HepG2 (cell line): ENCODE measurements around the gene ADAMTS2. TPM values are rescaled to one million over a fixed set of nuclear protein-coding genes. Genes with fewer than 3 reads are reported as not detected.

Source experiments
- ATAC-seq: fragments of 200-7000 bp; cut with Tn5 transposase; 3 replicates; pipeline ENCODE4 v1.9.1; 2020; ENCODE audit warnings: mild to moderate bottlenecking, moderate library complexity
- BruUV-seq: library from RNA; stranded (reverse); fragments of 400-500 nt; replicated peaks from 2 replicates; lab custom pipeline; 2021; lab: Mats Ljungman, UMichigan
- CTCF ChIA-PET: fragments of 300-600 bp; formaldehyde crosslinking; extraction: SDS; loops from one replicate; lab custom pipeline; 2021; ENCODE audit warnings: low total read pairs, inconsistent platforms, low intra/inter-chr PET ratio; lab: Yijun Ruan, JAX
- POLR2A ChIA-PET: fragments of 350-600 bp; sonication (Branson Sonifier 250); formaldehyde crosslinking; loops from one replicate; lab custom pipeline; 2020; ENCODE audit warnings: antibody characterized with exemption, inconsistent platforms; lab: Yijun Ruan, JAX
- DNase-seq: peaks from one replicate; pipeline ENCODE4 v3.0.0-alpha.2; 2015; ENCODE audit warnings: low spot score
- FAIRE-seq: peaks from 3 replicates; lab custom pipeline; 2011; peaks lifted over from hg19 to GRCh38; lab: Jason Lieb, UNC
- H2AFZ ChIP-seq: one replicate; pipeline ENCODE4 v1.6.1; 2011; ENCODE audit warnings: low read length, inconsistent platforms
- H3K27ac ChIP-seq: fragments of 300-600 bp; 3 replicates; pipeline ENCODE4 v1.8.0; 2011; ENCODE audit warnings: mixed run types, mild to moderate bottlenecking, mixed read lengths, low read length, inconsistent platforms; ENCODE audit not compliant: insufficient read depth; ENCODE audit errors: extremely low read length
- H3K27me3 ChIP-seq, 2 experiments: fragments of 200-600 bp in 1 of 2; 2 replicates in 1 of 2; 3 replicates in 1 of 2; pipeline versions ENCODE4 v1.6.0 to v1.8.0; 2011; ENCODE audit warnings: low read length in 2 of 2, mild to moderate bottlenecking in 2 of 2, moderate library complexity in 2 of 2, inconsistent platforms in 1 of 2; ENCODE audit not compliant: insufficient read depth in 2 of 2, control insufficient read depth in 1 of 2
- H3K36me3 ChIP-seq, 2 experiments: fragments of 200-600 bp in 1 of 2; replicated peaks in 1 of 2; 2 replicates in 1 of 2; 3 replicates in 1 of 2; pipeline versions ENCODE4 v1.5.1 to v1.8.0; 2011; ENCODE audit warnings: low read length in 2 of 2, inconsistent platforms in 1 of 2; ENCODE audit not compliant: insufficient read depth in 2 of 2, control insufficient read depth in 1 of 2
- H3K4me1 ChIP-seq: 2 replicates; pipeline ENCODE4 v1.5.1; 2012; ENCODE audit warnings: low read length, inconsistent platforms; ENCODE audit not compliant: insufficient read depth
- H3K4me2 ChIP-seq: 2 replicates; pipeline ENCODE4 v1.6.0; 2011; ENCODE audit warnings: low read depth, low read length, inconsistent platforms
- H3K4me3 ChIP-seq, 3 experiments: fragments of 200-600 bp in 1 of 3; sonication (generic), shearing (Covaris generic) in 1 of 3; replicated peaks in 1 of 3; 2 replicates each; pipeline ENCODE4 v1.5.1; 2011 to 2016; ENCODE audit warnings: low read length in 3 of 3, inconsistent platforms in 2 of 3, low read depth in 2 of 3, mild to moderate bottlenecking in 2 of 3, control low read depth in 1 of 3, mixed read lengths in 1 of 3; ENCODE audit not compliant: insufficient read depth in 1 of 3
- H3K79me2 ChIP-seq: one replicate; pipeline ENCODE4 v1.6.1; 2011; ENCODE audit warnings: low read length, inconsistent platforms; ENCODE audit not compliant: insufficient read depth
- H3K9ac ChIP-seq: 2 replicates; pipeline ENCODE4 v1.6.0; 2011; ENCODE audit warnings: mild to moderate bottlenecking, low read depth, low read length, inconsistent platforms; ENCODE audit not compliant: insufficient read depth
- H3K9me3 ChIP-seq: 2 replicates; pipeline ENCODE4 v1.5.1; 2012; ENCODE audit warnings: mild to moderate bottlenecking, low read length
- H4K20me1 ChIP-seq: 2 replicates; pipeline ENCODE4 v1.6.0; 2011; ENCODE audit warnings: inconsistent platforms, mild to moderate bottlenecking, low read length, moderate library complexity; ENCODE audit not compliant: insufficient read depth
- CHCHD3 ChIP-seq: sonication (generic); formaldehyde crosslinking; IDR thresholded peaks from 2 replicates; pipeline ENCODE4 v1.8.0; 2022; ENCODE audit warnings: mild to moderate bottlenecking, missing genetic modification reagents, moderate library complexity
- NR2F2 ChIP-seq: IDR thresholded peaks from 2 replicates; pipeline ENCODE4 v1.6.1; 2012; ENCODE audit warnings: low read depth, inconsistent platforms, borderline replicate concordance
- REXO4 ChIP-seq: sonication (generic); formaldehyde crosslinking; IDR thresholded peaks from 2 replicates; pipeline ENCODE4 v1.8.0; 2022; ENCODE audit warnings: missing genetic modification reagents, mild to moderate bottlenecking, borderline replicate concordance
- SP4 ChIP-seq: sonication (generic); formaldehyde crosslinking; IDR thresholded peaks from 2 replicates; pipeline ENCODE4 v1.8.1; 2023; ENCODE audit warnings: mild to moderate bottlenecking, missing genetic modification reagents
- TBL1XR1 ChIP-seq: fragments of 150-350 bp; IDR thresholded peaks from 2 replicates; pipeline ENCODE4 v1.6.1; 2014; ENCODE audit warnings: borderline replicate concordance, low read length; ENCODE audit not compliant: partially characterized antibody
- YY1 ChIP-seq: IDR thresholded peaks from 2 replicates; pipeline ENCODE4 v1.6.1; 2011; ENCODE audit warnings: low read length, low read depth, moderate library complexity, mild to moderate bottlenecking; ENCODE audit not compliant: insufficient read depth, insufficient replicate concordance
- ZNF335 ChIP-seq: sonication (generic); formaldehyde crosslinking; IDR thresholded peaks from 2 replicates; pipeline ENCODE4 v1.4.0; 2020; ENCODE audit warnings: missing genetic modification reagents
- ZNF678 ChIP-seq: sonication (generic); formaldehyde crosslinking; IDR thresholded peaks from 2 replicates; pipeline ENCODE4 v1.4.0; 2020; ENCODE audit warnings: mild to moderate bottlenecking, missing genetic modification reagents
- ZNF761 ChIP-seq: sonication (generic); formaldehyde crosslinking; conservative IDR thresholded peaks from 2 replicates; pipeline ENCODE4 v1.4.0; 2020; ENCODE audit warnings: mild to moderate bottlenecking, missing genetic modification reagents
- WGBS: methylation state at CpG from one replicate; pipeline ENCODE4 v1.1.6; 2017; ENCODE audit warnings: low lambda C conversion rate; 5-methylcytosine and 5-hydroxymethylcytosine counted together
- in situ Hi-C: cut with HindIII; loops from 2 replicates; pipeline ENCODE4 v1.10.0; 2017; ENCODE audit warnings: low pct_unique_long_range_greater_than_20kb; ENCODE audit not compliant: extremely low pct_ligation_motif_present
- intact Hi-C: fragments of 100-400 bp; cut with micrococcal nuclease; formaldehyde crosslinking; loops from one replicate; pipeline ENCODE4 v1.10.0; 2022; ENCODE audit not compliant: unreplicated experiment
- polyA plus RNA-seq, 8 experiments: library from polyadenylated mRNA; depleted of rRNA in 3 of 8; stranded (reverse) in 7 of 8; unstranded in 1 of 8; fragments of >200 nt; fragmentation: Illumina TruSeq in 4 of 8; extraction: Trizol in 4 of 8; gene quantifications; 2 replicates each; pipeline versions ENCODE4 v1.2.1 to v1.2.3, GENCODE V29; 2011 to 2016; ENCODE audit warnings: low read depth in 4 of 8, missing spikeins in 1 of 8, mixed read lengths in 1 of 8; ENCODE audit not compliant: insufficient read depth in 1 of 8
- total RNA-seq, 5 experiments: library from RNA; depleted of rRNA; stranded (reverse); fragments of >200 nt; fragmentation: Illumina TruSeq; extraction: Trizol; gene quantifications; 2 replicates each; pipeline ENCODE4 v1.2.3, GENCODE V29; 2016; ENCODE audit warnings: low read depth in 1 of 5
- TF ChIP-seq, protein P1 (sequence below): sonication (generic); formaldehyde crosslinking; IDR thresholded peaks from 2 replicates; pipeline ENCODE4 v1.8.0; 2022; ENCODE audit warnings: missing genetic modification reagents, mild to moderate bottlenecking, moderate library complexity, borderline replicate concordance
- TF ChIP-seq, protein P2 (sequence below): sonication (generic); formaldehyde crosslinking; IDR thresholded peaks from 2 replicates; pipeline ENCODE4 v1.4.0; 2020; ENCODE audit warnings: missing genetic modification reagents
- TF ChIP-seq, protein P3 (sequence below): sonication (generic); formaldehyde crosslinking; IDR thresholded peaks from 2 replicates; pipeline ENCODE4 v1.5.0; 2020; ENCODE audit warnings: mild to moderate bottlenecking, missing genetic modification reagents
- TF ChIP-seq, protein P4 (sequence below): IDR thresholded peaks from 2 replicates; pipeline ENCODE4 v1.6.1; 2016; ENCODE audit warnings: mild to moderate bottlenecking

The ADAMTS2 gene
- total and polyA plus RNA-seq, 2 of the 13 experiments (the other 11 are each of a cell fraction or from before 2014, with no cell fraction given): 0.24 to 3.5 TPM

DNA sequence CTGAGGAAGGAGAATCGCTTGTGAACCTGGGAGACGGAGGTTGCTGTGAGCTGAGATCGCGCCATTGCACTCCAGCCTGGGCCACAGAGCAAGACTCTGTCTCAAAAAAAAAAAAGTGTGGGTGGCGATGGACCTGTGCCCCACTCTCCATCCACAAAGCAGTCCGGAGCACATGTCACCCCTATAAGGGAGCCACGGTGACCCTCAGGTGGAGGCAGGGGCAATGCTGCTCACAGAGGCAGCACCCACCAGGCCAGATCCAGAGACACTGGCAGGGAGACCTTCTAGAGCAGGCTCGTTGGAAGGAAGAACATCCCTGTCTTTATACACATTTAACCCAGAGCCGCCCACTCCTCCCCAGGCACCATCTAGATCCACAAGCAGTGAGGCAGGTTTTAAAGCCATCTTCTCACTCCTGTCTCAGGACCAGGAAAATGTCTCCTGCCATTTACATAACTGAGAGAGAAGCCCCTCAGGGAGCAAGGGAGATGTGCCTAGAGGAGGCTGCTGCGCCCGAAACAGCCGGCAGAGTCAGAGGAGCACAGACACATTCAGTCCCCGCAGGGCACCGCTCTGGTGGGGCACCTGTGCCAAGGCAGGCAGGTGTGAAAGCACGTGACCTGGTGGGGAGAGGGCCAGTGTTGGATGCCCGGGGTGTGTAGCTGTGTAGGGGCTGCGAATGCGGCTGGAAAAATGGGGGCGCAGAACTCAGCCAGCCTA lies 31.6 kb upstream of the ADAMTS2 start (continued):
- TF ChIP-seq, protein P1, sequence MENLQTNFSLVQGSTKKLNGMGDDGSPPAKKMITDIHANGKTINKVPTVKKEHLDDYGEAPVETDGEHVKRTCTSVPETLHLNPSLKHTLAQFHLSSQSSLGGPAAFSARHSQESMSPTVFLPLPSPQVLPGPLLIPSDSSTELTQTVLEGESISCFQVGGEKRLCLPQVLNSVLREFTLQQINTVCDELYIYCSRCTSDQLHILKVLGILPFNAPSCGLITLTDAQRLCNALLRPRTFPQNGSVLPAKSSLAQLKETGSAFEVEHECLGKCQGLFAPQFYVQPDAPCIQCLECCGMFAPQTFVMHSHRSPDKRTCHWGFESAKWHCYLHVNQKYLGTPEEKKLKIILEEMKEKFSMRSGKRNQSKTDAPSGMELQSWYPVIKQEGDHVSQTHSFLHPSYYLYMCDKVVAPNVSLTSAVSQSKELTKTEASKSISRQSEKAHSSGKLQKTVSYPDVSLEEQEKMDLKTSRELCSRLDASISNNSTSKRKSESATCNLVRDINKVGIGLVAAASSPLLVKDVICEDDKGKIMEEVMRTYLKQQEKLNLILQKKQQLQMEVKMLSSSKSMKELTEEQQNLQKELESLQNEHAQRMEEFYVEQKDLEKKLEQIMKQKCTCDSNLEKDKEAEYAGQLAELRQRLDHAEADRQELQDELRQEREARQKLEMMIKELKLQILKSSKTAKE (CRISPR knock-in tag): no peak
- TF ChIP-seq, protein P2, sequence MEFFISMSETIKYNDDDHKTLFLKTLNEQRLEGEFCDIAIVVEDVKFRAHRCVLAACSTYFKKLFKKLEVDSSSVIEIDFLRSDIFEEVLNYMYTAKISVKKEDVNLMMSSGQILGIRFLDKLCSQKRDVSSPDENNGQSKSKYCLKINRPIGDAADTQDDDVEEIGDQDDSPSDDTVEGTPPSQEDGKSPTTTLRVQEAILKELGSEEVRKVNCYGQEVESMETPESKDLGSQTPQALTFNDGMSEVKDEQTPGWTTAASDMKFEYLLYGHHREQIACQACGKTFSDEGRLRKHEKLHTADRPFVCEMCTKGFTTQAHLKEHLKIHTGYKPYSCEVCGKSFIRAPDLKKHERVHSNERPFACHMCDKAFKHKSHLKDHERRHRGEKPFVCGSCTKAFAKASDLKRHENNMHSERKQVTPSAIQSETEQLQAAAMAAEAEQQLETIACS (CRISPR knock-in tag): no peak

DNA sequence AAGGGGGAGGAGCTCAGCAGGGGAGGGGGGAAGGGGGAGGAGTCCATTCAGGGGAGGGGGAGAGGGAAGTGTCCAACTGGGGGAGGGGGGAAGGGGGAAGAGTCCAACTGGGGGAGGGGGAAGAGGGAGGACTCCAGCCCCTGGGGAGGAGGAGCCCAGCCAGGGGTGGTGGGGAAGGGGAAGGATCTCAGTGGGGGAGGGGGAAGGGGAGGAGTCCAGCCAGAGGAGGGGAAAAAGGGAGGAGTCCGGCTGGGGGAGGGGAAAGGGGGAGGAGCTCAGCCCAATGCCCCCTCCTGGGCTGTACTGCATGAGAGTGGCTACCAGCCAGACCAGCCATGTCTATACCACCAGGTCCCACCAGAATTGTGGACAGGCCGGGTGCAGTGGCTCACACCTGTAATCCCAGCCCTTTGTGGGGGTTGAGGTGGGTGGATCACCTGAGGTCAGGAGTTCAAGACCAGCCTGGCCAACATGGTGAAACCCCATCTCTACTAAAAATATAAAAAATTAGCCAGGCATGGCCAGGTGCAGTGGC lies 30.6 kb upstream of the ADAMTS2 start:
- no peak overlapping the region for H3K4me3 ChIP-seq
- H3K27me3 ChIP-seq: peaks cover 6 to 48% of the 10 kb centered on the region in 2 experiments; a peak in 4 of 5 replicates
- H3K9ac ChIP-seq: no peak overlapping the region
- H3K9me3 ChIP-seq: no peaks in the 10 kb centered on the region
- 0% methylated on average over 1 of the region's 2 CpGs for WGBS
- ChIA-PET CTCF (no interaction called here), POLR2A (no interaction called here)
- no peaks in the 10 kb centered on the region for H3K36me3 ChIP-seq
- no peaks in the 10 kb centered on the region for H4K20me1 ChIP-seq
- no TSS peak for BruUV-seq
- no peaks in the 10 kb centered on the region for H3K79me2 ChIP-seq
- no peak overlapping the region for H2AFZ ChIP-seq
- no peak overlapping the region for H3K4me2 ChIP-seq
- DNase-seq (no peak), FAIRE-seq (no peak), ATAC-seq (no peak)
- H3K27ac ChIP-seq: no peak overlapping the region
- no peaks in the 10 kb centered on the region for H3K4me1 ChIP-seq
- intact Hi-C loops (no loop called here), in situ Hi-C loops (no loop called here)
- TF ChIP-seq REXO4 (CRISPR knock-in tag) (no peak), NR2F2 (no peak), ZNF678 (CRISPR knock-in tag) (no peak), YY1 (no peak), SP4 (CRISPR knock-in tag) (no peak), ZNF761 (CRISPR knock-in tag) (no peak), TBL1XR1 (no peak), CHCHD3 (CRISPR knock-in tag) (no peak), ZNF335 (CRISPR knock-in tag) (no peak)
- TF ChIP-seq, protein P3, sequence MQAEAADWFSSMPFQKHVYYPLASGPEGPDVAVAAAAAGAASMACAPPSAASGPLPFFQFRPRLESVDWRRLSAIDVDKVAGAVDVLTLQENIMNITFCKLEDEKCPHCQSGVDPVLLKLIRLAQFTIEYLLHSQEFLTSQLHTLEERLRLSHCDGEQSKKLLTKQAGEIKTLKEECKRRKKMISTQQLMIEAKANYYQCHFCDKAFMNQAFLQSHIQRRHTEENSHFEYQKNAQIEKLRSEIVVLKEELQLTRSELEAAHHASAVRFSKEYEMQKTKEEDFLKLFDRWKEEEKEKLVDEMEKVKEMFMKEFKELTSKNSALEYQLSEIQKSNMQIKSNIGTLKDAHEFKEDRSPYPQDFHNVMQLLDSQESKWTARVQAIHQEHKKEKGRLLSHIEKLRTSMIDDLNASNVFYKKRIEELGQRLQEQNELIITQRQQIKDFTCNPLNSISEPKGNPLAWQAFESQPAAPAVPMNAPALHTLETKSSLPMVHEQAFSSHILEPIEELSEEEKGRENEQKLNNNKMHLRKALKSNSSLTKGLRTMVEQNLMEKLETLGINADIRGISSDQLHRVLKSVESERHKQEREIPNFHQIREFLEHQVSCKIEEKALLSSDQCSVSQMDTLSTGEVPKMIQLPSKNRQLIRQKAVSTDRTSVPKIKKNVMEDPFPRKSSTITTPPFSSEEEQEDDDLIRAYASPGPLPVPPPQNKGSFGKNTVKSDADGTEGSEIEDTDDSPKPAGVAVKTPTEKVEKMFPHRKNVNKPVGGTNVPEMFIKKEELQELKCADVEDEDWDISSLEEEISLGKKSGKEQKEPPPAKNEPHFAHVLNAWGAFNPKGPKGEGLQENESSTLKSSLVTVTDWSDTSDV (CRISPR knock-in tag): no peak
- TF ChIP-seq, protein P4, sequence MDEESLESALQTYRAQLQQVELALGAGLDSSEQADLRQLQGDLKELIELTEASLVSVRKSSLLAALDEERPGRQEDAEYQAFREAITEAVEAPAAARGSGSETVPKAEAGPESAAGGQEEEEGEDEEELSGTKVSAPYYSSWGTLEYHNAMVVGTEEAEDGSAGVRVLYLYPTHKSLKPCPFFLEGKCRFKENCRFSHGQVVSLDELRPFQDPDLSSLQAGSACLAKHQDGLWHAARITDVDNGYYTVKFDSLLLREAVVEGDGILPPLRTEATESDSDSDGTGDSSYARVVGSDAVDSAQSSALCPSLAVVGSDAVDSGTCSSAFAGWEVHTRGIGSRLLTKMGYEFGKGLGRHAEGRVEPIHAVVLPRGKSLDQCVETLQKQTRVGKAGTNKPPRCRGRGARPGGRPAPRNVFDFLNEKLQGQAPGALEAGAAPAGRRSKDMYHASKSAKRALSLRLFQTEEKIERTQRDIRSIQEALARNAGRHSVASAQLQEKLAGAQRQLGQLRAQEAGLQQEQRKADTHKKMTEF (CRISPR knock-in tag): no peak
